OCI-LY3 (cell line): ENCODE measurements around the gene PRH2.

ENCODE experiments used
- EZH2phosphoT487 ChIP-seq: fragments of 200-600 bp; shearing (Covaris generic); IDR thresholded peaks from 2 replicates; pipeline ENCODE4 v1.6.1; 2018; ENCODE audit warnings: antibody characterized with exemption, mixed run types, low read depth
- TF ChIP-seq, protein P1 (sequence below): fragments of 200-600, 300-600 bp; sonication (generic); IDR thresholded peaks from 2 replicates; pipeline ENCODE4 v1.5.1; 2014; ENCODE audit warnings: antibody characterized with exemption, low read length, low read depth

DNA sequence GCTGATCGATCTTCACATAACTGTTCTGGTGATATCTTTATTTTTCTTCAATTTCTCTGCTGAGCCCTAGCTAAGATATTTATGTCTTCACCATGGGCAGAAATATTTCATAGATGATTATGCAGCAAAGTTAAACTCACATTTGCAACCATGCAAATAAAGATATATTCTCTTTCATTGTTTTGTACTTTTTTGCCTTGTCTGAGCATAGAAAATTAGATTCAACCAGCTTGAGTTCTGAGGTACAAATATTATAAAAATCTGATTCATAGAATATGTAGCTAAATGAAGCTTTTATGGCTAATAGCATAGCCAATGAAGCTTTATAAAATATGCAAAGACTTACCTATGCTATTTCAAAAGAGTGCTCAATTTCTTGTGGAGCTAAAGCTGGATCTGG is 19.6 kb upstream of the PRH2 start, which contains the start of gene TAS2R13:
- TF ChIP-seq, protein P1, sequence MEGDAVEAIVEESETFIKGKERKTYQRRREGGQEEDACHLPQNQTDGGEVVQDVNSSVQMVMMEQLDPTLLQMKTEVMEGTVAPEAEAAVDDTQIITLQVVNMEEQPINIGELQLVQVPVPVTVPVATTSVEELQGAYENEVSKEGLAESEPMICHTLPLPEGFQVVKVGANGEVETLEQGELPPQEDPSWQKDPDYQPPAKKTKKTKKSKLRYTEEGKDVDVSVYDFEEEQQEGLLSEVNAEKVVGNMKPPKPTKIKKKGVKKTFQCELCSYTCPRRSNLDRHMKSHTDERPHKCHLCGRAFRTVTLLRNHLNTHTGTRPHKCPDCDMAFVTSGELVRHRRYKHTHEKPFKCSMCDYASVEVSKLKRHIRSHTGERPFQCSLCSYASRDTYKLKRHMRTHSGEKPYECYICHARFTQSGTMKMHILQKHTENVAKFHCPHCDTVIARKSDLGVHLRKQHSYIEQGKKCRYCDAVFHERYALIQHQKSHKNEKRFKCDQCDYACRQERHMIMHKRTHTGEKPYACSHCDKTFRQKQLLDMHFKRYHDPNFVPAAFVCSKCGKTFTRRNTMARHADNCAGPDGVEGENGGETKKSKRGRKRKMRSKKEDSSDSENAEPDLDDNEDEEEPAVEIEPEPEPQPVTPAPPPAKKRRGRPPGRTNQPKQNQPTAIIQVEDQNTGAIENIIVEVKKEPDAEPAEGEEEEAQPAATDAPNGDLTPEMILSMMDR, result no peak
- TF ChIP-seq EZH2phosphoT487, result no peak
